ENCODE results near the gene PLA2G12B.

GRCh38 chr10:72898616-72899015 lies 56.0 kb downstream of the PLA2G12B start:
- TF ChIP-seq REST (IDR thresholded peaks at IDR 0.05) (no peak), CTCF (IDR thresholded peaks at IDR 0.05) (no peak), POLR2AphosphoS2 (conservative IDR thresholded peaks at IDR 0.05; ENCODE audit: low read length) (no peak), EP300 (IDR thresholded peaks at IDR 0.05) (no peak), POLR2A (IDR thresholded peaks at IDR 0.05; ENCODE audit: low read length) (no peak), GATA3 (IDR thresholded peaks at IDR 0.05; ENCODE audit: borderline replicate concordance) (no peak), MAX (IDR thresholded peaks at IDR 0.05) (no peak), MAZ (IDR thresholded peaks at IDR 0.05; ENCODE audit: borderline replicate concordance, low read depth, low read length) (no peak), RCOR1 (IDR thresholded peaks at IDR 0.05; ENCODE audit: low read depth, low read length) (no peak), E2F6 (IDR thresholded peaks at IDR 0.05; ENCODE audit: borderline replicate concordance, low read depth) (no peak)

All from A549 (cell line).